SH-SY5Y (cell line): ENCODE data around the gene QRICH2.

Experiments
- GATA2 ChIP-seq: IDR thresholded peaks from 2 replicates; pipeline ENCODE4 v1.6.1; 2011; ENCODE audit warnings: mild to moderate bottlenecking, low read depth, low read length
- GATA3 ChIP-seq: IDR thresholded peaks from 2 replicates; pipeline ENCODE4 v1.6.1; 2011; ENCODE audit warnings: low read depth, mild to moderate bottlenecking, low read length, moderate library complexity

GRCh38 chr17:76296186-76296585, 11.9 kb downstream of the QRICH2 start:
- TF ChIP-seq GATA3 (no peak), GATA2 (no peak)
